MM.1S (cell line): ENCODE data around the gene PEX26.

Source experiments
- CTCF ChIP-seq: fragments of 300-600 bp; sonication (generic); IDR thresholded peaks from 2 replicates; pipeline ENCODE4 v1.5.1; 2016; ENCODE audit warnings: antibody characterized with exemption, low read length, mixed read lengths
- EZH2 ChIP-seq: fragments of 300-600 bp; sonication (generic); optimal IDR thresholded peaks from 2 replicates; pipeline ENCODE3; 2017; ENCODE audit warnings: low read depth, mild to moderate bottlenecking, antibody characterized with exemption, low read length, mixed read lengths
- EZH2phosphoT487 ChIP-seq: fragments of 300-600 bp; sonication (generic); IDR thresholded peaks from 2 replicates; pipeline ENCODE4 v1.6.1; 2018; ENCODE audit warnings: antibody characterized with exemption, low read length

GRCh38 chr22:18152519-18152918 lies 74.7 kb downstream of the PEX26 start:
- TF ChIP-seq CTCF (no peak), EZH2phosphoT487 (no peak), EZH2 (no peak)
